ENCODE measurements around the gene BNC2.

DNA sequence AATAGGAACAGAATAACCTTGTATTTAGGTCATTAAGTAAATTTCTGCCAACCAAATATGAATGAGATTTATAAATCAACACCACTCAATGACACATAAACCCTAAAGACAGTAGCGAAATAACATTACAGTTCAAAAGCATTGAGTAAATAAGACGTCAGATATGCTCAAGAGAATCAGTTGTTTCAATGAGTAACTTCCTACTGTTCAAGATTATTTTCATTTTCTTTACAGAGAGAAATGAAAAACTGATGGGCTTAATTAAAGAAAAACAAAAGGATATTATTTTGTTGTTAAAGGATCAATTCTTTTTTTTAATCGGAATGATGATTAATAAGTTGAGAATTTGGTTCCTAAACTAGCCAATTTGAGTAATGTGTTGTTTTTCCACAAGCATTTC is 150.1 kb downstream of the BNC2 start:
- TF ChIP-seq ZNF788 (CRISPR knock-in tag; IDR thresholded peaks at IDR 0.05; ENCODE audit: borderline replicate concordance) (no peak), MATR3 (CRISPR knock-in tag; IDR thresholded peaks at IDR 0.05) (no peak), ZNF768 (CRISPR knock-in tag; IDR thresholded peaks at IDR 0.05) (no peak)
